SK-N-SH (cell line): ENCODE data around the gene EIF3A. TPM values are rescaled to one million over a fixed set of nuclear protein-coding genes. Genes with fewer than 3 reads are reported as not detected.

Source experiments
- polyA plus RNA-seq, 3 experiments: library from polyadenylated mRNA; depleted of rRNA; stranded (reverse); fragments of >200 nt; gene quantifications; 2 replicates each; pipeline ENCODE4 v1.2.3, GENCODE V29; 2012
- small RNA-seq, 7 experiments: library from RNA; depleted of rRNA; stranded (forward); fragments of <200 nt; gene quantifications; one replicate each; pipeline ENCODE3, GENCODE V24; 2012

The EIF3A gene
- polyA plus RNA-seq, 1 of the 3 experiments (the other 2 are of a cell fraction), result 25.8 TPM

Small RNA genes within 50 kb of the gene (small RNA-seq; reads per million reads assigned to genes)
- 0 reads per million in 7 experiments for gene AL355598.1
- gene RF00413, result 0 to 0.11 (median 0) reads per million in 7 experiments
- gene SNORA19, result 0 to 6.8 (median 0) reads per million in 7 experiments

Other genes starting within 250 kb of the EIF3A start
- gene NANOS1, start 51.1 kb downstream of the EIF3A start, polyA plus RNA-seq (2012; rRNA removed), result 0.81 and 0.86 TPM in 2 replicates
- 48.4 and 54.7 TPM in 2 replicates for gene DENND10, start 23.3 kb upstream of the EIF3A start, polyA plus RNA-seq (2012; rRNA removed)
- 24.2 and 32.0 TPM in 2 replicates for gene SFXN4, start 84.9 kb upstream of the EIF3A start, polyA plus RNA-seq (2012; rRNA removed)
- gene PRDX3, start 98.0 kb upstream of the EIF3A start, polyA plus RNA-seq (2012; rRNA removed), result 193 and 278 TPM in 2 replicates
- 9.5 and 12.1 TPM in 2 replicates for gene GRK5, start 126.8 kb upstream of the EIF3A start, polyA plus RNA-seq (2012; rRNA removed)